GM12878 (cell line): ENCODE data around the gene SERPINB6. TPM values are rescaled to one million over a fixed set of nuclear protein-coding genes. Genes with fewer than 3 reads are reported as not detected.
A peak's percentile ranks its signal among the peaks of the same experiment; 100 is the strongest.

ENCODE experiments used
- ASH2L ChIP-seq: fragments of 300-600, 200-600 bp; sonication (generic); IDR thresholded peaks from 2 replicates; pipeline ENCODE4 v1.6.1; 2017; ENCODE audit warnings: low read depth, mild to moderate bottlenecking, borderline replicate concordance
- CBFB ChIP-seq: IDR thresholded peaks from 2 replicates; pipeline ENCODE4 v1.6.1; 2016; ENCODE audit warnings: antibody characterized with exemption, low read depth
- CHD1 ChIP-seq: IDR thresholded peaks from 2 replicates; pipeline ENCODE4 v1.6.1; 2012; ENCODE audit warnings: low read depth, low read length, improper control_type of control experiment
- CTCF ChIP-seq, 3 experiments: IDR thresholded peaks in 2 of 3; conservative IDR thresholded peaks in 1 of 3; 2 replicates each; pipeline ENCODE4 v1.5.1; 2011; ENCODE audit warnings: low read depth in 3 of 3, low read length in 3 of 3, mild to moderate bottlenecking in 3 of 3, control low read depth in 2 of 3, moderate library complexity in 2 of 3, inconsistent platforms in 1 of 3, mixed read lengths in 1 of 3; ENCODE audit not compliant: control insufficient read depth in 2 of 3, insufficient read depth in 1 of 3; ENCODE audit errors: extremely low read depth in 1 of 3
- EGR1 ChIP-seq, 2 experiments: IDR thresholded peaks; 1 replicate in 1 of 2; 2 replicates in 1 of 2; pipeline ENCODE4 v1.6.1; 2011 to 2012; ENCODE audit warnings: low read depth in 2 of 2, low read length in 2 of 2, borderline replicate concordance in 1 of 2, mild to moderate bottlenecking in 1 of 2, moderate library complexity in 1 of 2
- ELK1 ChIP-seq: IDR thresholded peaks from 2 replicates; pipeline ENCODE4 v1.6.1; 2012; ENCODE audit warnings: low read depth, low read length, improper control_type of control experiment
- GABPA ChIP-seq: IDR thresholded peaks from 2 replicates; pipeline ENCODE4 v1.6.1; 2014; ENCODE audit warnings: antibody characterized with exemption, low read depth, mild to moderate bottlenecking, inconsistent platforms
- HDGF ChIP-seq: fragments of 450-650 bp; IDR thresholded peaks from 2 replicates; pipeline ENCODE4 v1.6.1; 2016; ENCODE audit warnings: antibody characterized with exemption
- KLF5 ChIP-seq: fragments of 450-650 bp; IDR thresholded peaks from 2 replicates; pipeline ENCODE4 v1.6.1; 2014; ENCODE audit warnings: mild to moderate bottlenecking; ENCODE audit not compliant: partially characterized antibody
- LARP7 ChIP-seq: fragments of 450-650 bp; IDR thresholded peaks from 2 replicates; pipeline ENCODE4 v1.6.1; 2017; ENCODE audit warnings: mild to moderate bottlenecking
- NKRF ChIP-seq: fragments of 450-650 bp; conservative IDR thresholded peaks from 2 replicates; pipeline ENCODE4 v1.6.1; 2017; ENCODE audit warnings: mild to moderate bottlenecking, moderate library complexity
- PKNOX1 ChIP-seq: fragments of 450-650 bp; IDR thresholded peaks from 2 replicates; pipeline ENCODE4 v1.6.1; 2016; ENCODE audit warnings: mild to moderate bottlenecking
- POU2F2 ChIP-seq: IDR thresholded peaks from 3 replicates; pipeline ENCODE4 v1.6.1; 2011; ENCODE audit warnings: low read depth, mild to moderate bottlenecking, low read length, borderline replicate concordance
- SKIL ChIP-seq: fragments of 450-650 bp; IDR thresholded peaks from 2 replicates; pipeline ENCODE4 v1.6.1; 2017; ENCODE audit warnings: mild to moderate bottlenecking, low read depth, inconsistent platforms; ENCODE audit not compliant: poor library complexity, severe bottlenecking
- SMARCA5 ChIP-seq: fragments of 450-650 bp; IDR thresholded peaks from 2 replicates; pipeline ENCODE4 v1.6.1; 2017; ENCODE audit warnings: mild to moderate bottlenecking
- WRNIP1 ChIP-seq: IDR thresholded peaks from 2 replicates; pipeline ENCODE4 v1.6.1; 2011; ENCODE audit warnings: low read depth, low read length, improper control_type of control experiment, borderline replicate concordance
- ZNF384 ChIP-seq: IDR thresholded peaks from 2 replicates; pipeline ENCODE4 v1.6.1; 2012; ENCODE audit warnings: low read depth, mild to moderate bottlenecking, low read length, improper control_type of control experiment, borderline replicate concordance
- ZZZ3 ChIP-seq: IDR thresholded peaks from 2 replicates; pipeline ENCODE4 v1.6.1; 2011; ENCODE audit warnings: low read depth; ENCODE audit not compliant: control insufficient read depth, insufficient read length
- polyA plus RNA-seq, 11 experiments: library from polyadenylated mRNA; depleted of rRNA in 4 of 11; unstranded in 6 of 11; stranded (reverse) in 5 of 11; fragments of >200 nt; fragmentation: Nextera tagmentation in 4 of 11; fragmentation: Illumina TruSeq in 1 of 11; extraction: Ambion mirVana in 4 of 11; extraction: Trizol in 1 of 11; gene quantifications; 1 replicate in 1 of 11; 2 replicates in 10 of 11; pipeline versions ENCODE4 v1.2.1 to v1.2.3, GENCODE V29; 2011 to 2016; ENCODE audit warnings: inconsistent platforms in 2 of 11, missing spikeins in 2 of 11, low read depth in 1 of 11
- total RNA-seq, 4 experiments: library from RNA; depleted of rRNA in 3 of 4; stranded (reverse); fragments of >200 nt in 3 of 4; fragmentation: Illumina TruSeq in 1 of 4; extraction: Trizol in 1 of 4; gene quantifications; 2 replicates each; pipeline versions ENCODE4 v1.2.1 to v1.2.3, GENCODE V29; 2013 to 2021

The SERPINB6 gene
- total and polyA plus RNA-seq, 10 of the 15 experiments (the other 5 are each of a cell fraction or from before 2014, with no cell fraction given) = 0.37 to 2.2 (median 0.68) TPM; not detected in 1

- TF ChIP-seq SKIL = peak; percentile 96
- TF ChIP-seq KLF5 = peak; percentile 98
- no peak for TF ChIP-seq ZZZ3
- TF ChIP-seq CHD1 = peak; percentile 96
- TF ChIP-seq CTCF (IDR thresholded peaks at IDR 0.05 in 2 of 3, conservative IDR thresholded peaks at IDR 0.05 in 1 of 3; ENCODE audit: control insufficient read depth in 2 of 3, extremely low read depth in 1 of 3, insufficient read depth in 1 of 3, low read depth in 3 of 3, low read length in 3 of 3) = no peak
- TF ChIP-seq EGR1 (IDR thresholded peaks at IDR 0.05; ENCODE audit: borderline replicate concordance in 1 of 2, low read depth in 2 of 2, low read length in 2 of 2) = no peak
- peak; percentile 82; the same call in 1 of the 2 replicates for TF ChIP-seq ELK1
- TF ChIP-seq WRNIP1 = peak; percentile 87; the same call in 1 of the 2 replicates
- no peak for TF ChIP-seq SMARCA5
- peak; percentile 51 for TF ChIP-seq PKNOX1
- TF ChIP-seq LARP7 = no peak
- TF ChIP-seq GABPA = no peak
- TF ChIP-seq CBFB = no peak
- TF ChIP-seq ASH2L = no peak; the same call in 1 of the 2 replicates
- peak; percentile 66; the same call in 1 of the 2 replicates for TF ChIP-seq NKRF
- no peak for TF ChIP-seq HDGF
- TF ChIP-seq POU2F2 = peak; percentile 87; the same call in 2 of the 3 replicates
- TF ChIP-seq ZNF384 = no peak
These were observed 18.2 kb upstream of the SERPINB6 start (continued) for GRCh38 chr6:2989332-2990247.
